ENCODE measurements around the gene FAM167B.
"Not testable (repeated sequence)": the region's sequence is repeated elsewhere in the genome, so short reads cannot be mapped to it uniquely, and the experiment has no call there.

Gene FAM167B

GRCh38 chr1:32250893-32251716 lies 4.1 kb downstream of the FAM167B start, which contains the start of gene LCK:
Gene LCK, plus strand, starts transcription at chr1:32251265. Its CDS starts 23,065 bp downstream, at chr1:32274330.
- no peak for DNase-seq (ENCODE audit: low read depth)
- no peak within 1 kb of the TSS for H3K4me3 ChIP-seq (ENCODE audit: low read length)
- TF ChIP-seq CTCF (conservative IDR thresholded peaks at IDR 0.05; ENCODE audit: low read depth, low read length): no peak

- no peak for TF ChIP-seq CTCF (conservative IDR thresholded peaks at IDR 0.05; ENCODE audit: low read depth, low read length)
- H3K4me3 ChIP-seq (ENCODE audit: low read length): no peak overlapping the region
- no peak for DNase-seq (ENCODE audit: low read depth)
Observed at GRCh38 chr1:32255072-32256071, 8.3 kb downstream of the FAM167B start.

- no peak for TF ChIP-seq CTCF (conservative IDR thresholded peaks at IDR 0.05; ENCODE audit: low read depth, low read length)
- no peak overlapping the region for H3K4me3 ChIP-seq (ENCODE audit: low read length)
- DNase-seq (ENCODE audit: low read depth): no peak
Observed at GRCh38 chr1:32256473-32257226, 9.6 kb downstream of the FAM167B start.

GRCh38 chr1:32257227-32257508 lies 10.1 kb downstream of the FAM167B start:
- DNase-seq (ENCODE audit: low read depth): no peak
- H3K4me3 ChIP-seq (ENCODE audit: low read length): no peak overlapping the region
- TF ChIP-seq CTCF (conservative IDR thresholded peaks at IDR 0.05; ENCODE audit: low read depth, low read length): no peak

- not testable (repeated sequence) for H3K4me3 ChIP-seq (ENCODE audit: low read length); DNase-seq (ENCODE audit: low read depth)
Observed at GRCh38 chr1:32263236-32263593, 16.2 kb downstream of the FAM167B start.

- no peak for DNase-seq (ENCODE audit: low read depth)
- no peak for TF ChIP-seq CTCF (conservative IDR thresholded peaks at IDR 0.05; ENCODE audit: low read depth, low read length)
- no peak overlapping the region for H3K4me3 ChIP-seq (ENCODE audit: low read length)
Observed at GRCh38 chr1:32263744-32264143, 16.7 kb downstream of the FAM167B start.

- no peak overlapping the region for H3K4me3 ChIP-seq (ENCODE audit: low read length)
- no peak for TF ChIP-seq CTCF (conservative IDR thresholded peaks at IDR 0.05; ENCODE audit: low read depth, low read length)
- DNase-seq (ENCODE audit: low read depth): no peak
Observed at GRCh38 chr1:32265846-32266245, 18.8 kb downstream of the FAM167B start.
